SK-N-SH (cell line): ENCODE measurements around the gene FMNL1. TPM values are rescaled to one million over a fixed set of nuclear protein-coding genes. Genes with fewer than 3 reads are reported as not detected.

Source experiments
- CTCF ChIA-PET: fragments of 300-600, 350-600 bp; formaldehyde crosslinking; extraction: SDS; loops from one replicate; lab custom pipeline; 2021; lab: Yijun Ruan, JAX
- POLR2A ChIA-PET: fragments of 350-600 bp; sonication (Branson Sonifier 250); formaldehyde crosslinking; extraction: SDS; loops from one replicate; lab custom pipeline; 2020; ENCODE audit warnings: antibody characterized with exemption, inconsistent platforms; lab: Yijun Ruan, JAX
- DNase-seq: peaks from one replicate; pipeline ENCODE4 v3.0.0; 2012
- H2AFZ ChIP-seq: fragments of 200-600 bp; sonication (generic); 2 replicates; pipeline ENCODE4 v1.8.1; 2016; ENCODE audit warnings: antibody characterized with exemption, mild to moderate bottlenecking, low read depth
- H3F3A ChIP-seq: fragments of 200-600 bp; sonication (generic); replicated peaks from 2 replicates; pipeline ENCODE3; 2016; ENCODE audit warnings: antibody characterized with exemption, mild to moderate bottlenecking; ENCODE audit not compliant: insufficient read depth
- H3K27ac ChIP-seq, 2 experiments: fragments of 200-500 bp in 1 of 2; fragments of 200-600 bp in 1 of 2; sonication (Bioruptor generic) in 1 of 2; sonication (generic), shearing (Covaris generic) in 1 of 2; 2 replicates each; pipeline versions ENCODE4 v1.5.1 to v1.6.1; 2014 to 2016; ENCODE audit warnings: low read depth in 2 of 2, inconsistent platforms in 1 of 2, low read length in 1 of 2, mild to moderate bottlenecking in 1 of 2, mixed read lengths in 1 of 2
- H3K27me3 ChIP-seq: fragments of 200-600 bp; sonication (generic), shearing (Covaris generic); 2 replicates; pipeline ENCODE4 v1.6.1; 2016; ENCODE audit warnings: mixed run types; ENCODE audit not compliant: insufficient read depth
- H3K36me3 ChIP-seq, 2 experiments: fragments of 200-500 bp in 1 of 2; fragments of 200-600 bp in 1 of 2; sonication (Bioruptor generic) in 1 of 2; sonication (generic) in 1 of 2; replicated peaks in 1 of 2; 2 replicates each; pipeline versions ENCODE3 to v1.5.1; 2014 to 2016; ENCODE audit warnings: low read length in 1 of 2, mild to moderate bottlenecking in 1 of 2; ENCODE audit not compliant: insufficient read depth in 2 of 2, control insufficient read depth in 1 of 2
- H3K4me1 ChIP-seq, 2 experiments: fragments of 200-500 bp in 1 of 2; fragments of 200-600 bp in 1 of 2; sonication (Bioruptor generic) in 1 of 2; sonication (generic), shearing (Covaris generic) in 1 of 2; 2 replicates each; pipeline versions ENCODE4 v1.5.1 to v1.6.1; 2014 to 2016; ENCODE audit warnings: low read depth in 1 of 2, low read length in 1 of 2, mixed run types in 1 of 2; ENCODE audit not compliant: insufficient read depth in 2 of 2, control insufficient read depth in 1 of 2
- H3K4me2 ChIP-seq: fragments of 200-600 bp; sonication (generic), shearing (Covaris generic); 2 replicates; pipeline ENCODE4 v1.6.1; 2017; ENCODE audit warnings: mixed run types
- H3K4me3 ChIP-seq, 2 experiments: fragments of 200-500 bp in 1 of 2; fragments of 200-600 bp in 1 of 2; sonication (Bioruptor generic) in 1 of 2; sonication (generic), shearing (Covaris generic) in 1 of 2; 2 replicates each; pipeline versions ENCODE4 v1.5.1 to v1.8.1; 2014 to 2016; ENCODE audit warnings: low read depth in 2 of 2, inconsistent platforms in 1 of 2, low read length in 1 of 2, mild to moderate bottlenecking in 1 of 2, mixed read lengths in 1 of 2, moderate library complexity in 1 of 2
- H3K79me2 ChIP-seq: fragments of 200-600 bp; sonication (generic); 2 replicates; pipeline ENCODE4 v1.8.1; 2017; ENCODE audit warnings: mild to moderate bottlenecking; ENCODE audit not compliant: insufficient read depth
- H3K9ac ChIP-seq: fragments of 200-600 bp; sonication (generic); 2 replicates; pipeline ENCODE4 v1.6.1; 2017; ENCODE audit warnings: mixed run types
- H3K9me2 ChIP-seq: fragments of 200-600 bp; sonication (generic); 2 replicates; pipeline ENCODE4 v1.6.1; 2017; ENCODE audit warnings: mixed run types
- H3K9me3 ChIP-seq: fragments of 200-600 bp; sonication (generic); 2 replicates; pipeline ENCODE4 v1.6.1; 2017; ENCODE audit warnings: mixed run types, mild to moderate bottlenecking, moderate library complexity
- H4K20me1 ChIP-seq: fragments of 200-600 bp; sonication (generic); 2 replicates; pipeline ENCODE4 v1.6.1; 2017; ENCODE audit warnings: mild to moderate bottlenecking, mixed run types; ENCODE audit not compliant: insufficient read depth
- ELF1 ChIP-seq: IDR thresholded peaks from 2 replicates; pipeline ENCODE4 v1.4.0; 2012
- EP300 ChIP-seq, 2 experiments: IDR thresholded peaks; 2 replicates each; pipeline versions ENCODE4 v1.4.0 to v1.6.1; 2012; ENCODE audit warnings: borderline replicate concordance in 1 of 2, low read depth in 1 of 2, low read length in 1 of 2
- EZH2phosphoT487 ChIP-seq: fragments of 200-600 bp; sonication (generic); IDR thresholded peaks from 2 replicates; pipeline ENCODE4 v1.6.1; 2017; ENCODE audit warnings: low read depth, mixed run types, mild to moderate bottlenecking, antibody characterized with exemption, moderate library complexity, borderline replicate concordance
- FOXJ3 ChIP-seq: sonication (generic); formaldehyde crosslinking; IDR thresholded peaks from 2 replicates; pipeline ENCODE4 v1.5.1; 2020; ENCODE audit warnings: mild to moderate bottlenecking, missing genetic modification reagents
- NFIC ChIP-seq: IDR thresholded peaks from 2 replicates; pipeline ENCODE4 v1.4.0; 2012; ENCODE audit warnings: borderline replicate concordance
- TAF1 ChIP-seq: IDR thresholded peaks from 2 replicates; pipeline ENCODE4 v1.6.1; 2012; ENCODE audit warnings: low read depth, mild to moderate bottlenecking, low read length, moderate library complexity, borderline replicate concordance
- TCF12 ChIP-seq: IDR thresholded peaks from 2 replicates; pipeline ENCODE4 v1.4.0; 2012
- YY1 ChIP-seq: IDR thresholded peaks from 2 replicates; pipeline ENCODE4 v1.4.0; 2012; ENCODE audit warnings: low read depth, mild to moderate bottlenecking
- WGBS: methylation state at CpG from one replicate; pipeline ENCODE4 v1.1.6; 2017; ENCODE audit warnings: low lambda C conversion rate; 5-methylcytosine and 5-hydroxymethylcytosine counted together
- polyA plus RNA-seq, 3 experiments: library from polyadenylated mRNA; depleted of rRNA; stranded (reverse); fragments of >200 nt; gene quantifications; 2 replicates each; pipeline ENCODE4 v1.2.3, GENCODE V29; 2012
- TF ChIP-seq, protein P1 (sequence below): fragments of 200-600 bp; sonication (generic); IDR thresholded peaks from 2 replicates; pipeline ENCODE4 v1.6.1; 2017; ENCODE audit warnings: antibody characterized with exemption, mild to moderate bottlenecking, moderate library complexity

The FMNL1 gene
- polyA plus RNA-seq, 1 of the 3 experiments (the other 2 are of a cell fraction) = 2.8 TPM

DNA sequence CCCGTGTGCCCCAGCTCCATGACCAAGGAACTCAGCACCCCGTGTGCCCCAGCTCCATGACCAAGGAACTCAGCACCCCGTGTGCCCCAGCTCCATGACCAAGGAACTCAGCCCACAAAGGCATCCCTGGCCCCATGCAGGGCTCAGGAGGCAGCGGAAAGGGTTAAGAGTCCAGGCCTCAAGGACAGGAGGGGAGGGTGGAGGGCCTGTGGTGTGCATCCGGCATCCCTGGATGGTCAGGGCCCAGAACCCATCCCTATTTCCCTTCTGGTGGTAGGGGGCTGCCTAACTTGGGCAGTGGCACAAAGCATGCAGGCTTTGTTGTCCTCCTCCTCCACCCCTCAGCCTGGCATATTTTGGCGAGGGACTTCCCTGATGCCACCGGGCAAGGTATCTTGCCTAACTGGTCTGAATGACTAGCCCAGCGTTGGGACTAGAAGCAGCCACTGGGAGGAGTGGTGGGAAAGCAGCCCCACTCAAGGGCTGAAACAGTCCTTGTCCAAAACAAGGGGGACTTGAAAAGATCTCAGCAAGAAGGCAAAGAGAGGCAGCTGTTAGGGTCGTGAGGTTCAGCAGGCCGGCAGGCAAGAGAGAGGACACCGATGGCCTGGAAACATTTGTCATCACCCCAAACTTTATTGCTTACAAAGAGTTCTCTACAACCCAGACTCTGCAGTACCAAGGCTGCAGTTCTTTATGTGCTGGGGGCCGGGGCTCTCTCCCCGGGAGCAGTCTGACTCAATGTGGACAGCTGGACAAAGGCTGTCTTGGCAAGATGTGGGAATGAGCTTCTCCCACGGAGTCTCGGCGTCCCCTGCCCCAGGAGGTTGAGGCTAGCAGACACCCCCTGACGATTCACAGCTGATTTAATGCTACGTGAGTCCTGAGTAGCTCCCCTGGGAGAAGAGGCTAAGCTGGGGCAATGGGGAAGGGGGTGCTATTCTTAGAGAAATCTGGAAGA, 41.1 kb downstream of the FMNL1 start (continued):
- TF ChIP-seq EZH2phosphoT487 (no peak), YY1 (no peak), FOXJ3 (CRISPR knock-in tag) (no peak), EP300 (IDR thresholded peaks at IDR 0.05; ENCODE audit: borderline replicate concordance in 1 of 2, low read depth in 1 of 2, low read length in 1 of 2) (no peak)
- TF ChIP-seq, protein P1, sequence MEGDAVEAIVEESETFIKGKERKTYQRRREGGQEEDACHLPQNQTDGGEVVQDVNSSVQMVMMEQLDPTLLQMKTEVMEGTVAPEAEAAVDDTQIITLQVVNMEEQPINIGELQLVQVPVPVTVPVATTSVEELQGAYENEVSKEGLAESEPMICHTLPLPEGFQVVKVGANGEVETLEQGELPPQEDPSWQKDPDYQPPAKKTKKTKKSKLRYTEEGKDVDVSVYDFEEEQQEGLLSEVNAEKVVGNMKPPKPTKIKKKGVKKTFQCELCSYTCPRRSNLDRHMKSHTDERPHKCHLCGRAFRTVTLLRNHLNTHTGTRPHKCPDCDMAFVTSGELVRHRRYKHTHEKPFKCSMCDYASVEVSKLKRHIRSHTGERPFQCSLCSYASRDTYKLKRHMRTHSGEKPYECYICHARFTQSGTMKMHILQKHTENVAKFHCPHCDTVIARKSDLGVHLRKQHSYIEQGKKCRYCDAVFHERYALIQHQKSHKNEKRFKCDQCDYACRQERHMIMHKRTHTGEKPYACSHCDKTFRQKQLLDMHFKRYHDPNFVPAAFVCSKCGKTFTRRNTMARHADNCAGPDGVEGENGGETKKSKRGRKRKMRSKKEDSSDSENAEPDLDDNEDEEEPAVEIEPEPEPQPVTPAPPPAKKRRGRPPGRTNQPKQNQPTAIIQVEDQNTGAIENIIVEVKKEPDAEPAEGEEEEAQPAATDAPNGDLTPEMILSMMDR = no peak

DNA sequence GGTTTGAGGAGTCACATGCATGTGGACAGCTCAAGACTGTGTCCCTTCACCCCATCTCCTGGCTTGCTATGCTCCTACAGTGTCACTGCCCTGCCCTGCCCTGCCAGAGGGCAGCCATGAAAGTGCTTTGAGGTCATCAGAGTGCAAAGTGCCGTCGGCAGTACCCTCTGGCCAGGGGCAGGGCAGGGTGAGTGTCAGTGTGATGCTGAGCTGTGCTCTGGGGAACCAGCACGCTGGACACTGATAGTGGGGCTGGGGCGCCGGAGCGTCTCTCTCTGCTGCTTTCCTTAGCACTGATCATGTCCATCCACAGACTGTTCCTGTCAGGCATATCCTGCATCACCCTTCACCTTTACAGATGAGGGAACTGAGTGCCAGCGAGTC, 41.8 kb downstream of the FMNL1 start:
- CTCF ChIA-PET = interaction anchor here (3.0 kb wide), 1 partner anchor 16 kb away, joined by 13 read pairs; no protein-coding TSS in a partner anchor
- POLR2A ChIA-PET = no interaction called here

DNA sequence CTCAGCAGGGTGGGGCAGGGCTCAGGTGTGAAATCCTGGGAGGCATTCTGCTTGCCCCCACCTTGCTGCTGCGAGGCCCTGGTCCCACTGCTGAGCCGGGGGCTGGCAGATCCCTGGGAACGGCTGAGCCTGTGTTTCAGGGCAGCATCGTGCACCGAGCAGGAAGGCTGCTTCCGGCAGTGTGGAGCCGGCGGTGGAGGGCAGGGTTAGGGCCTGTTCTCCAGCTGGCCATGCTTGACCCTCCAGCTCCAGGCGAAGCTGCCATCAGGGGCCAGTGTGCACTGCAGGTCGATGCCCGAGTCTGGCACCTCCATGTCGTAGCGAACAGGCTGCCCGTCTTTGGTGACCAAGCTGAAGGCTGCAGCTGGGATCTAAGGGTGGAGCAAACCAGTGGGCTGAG, 42.7 kb downstream of the FMNL1 start:
- peaks cover 38 to 54% of the 10 kb centered on the region in 2 experiments for H3K36me3 ChIP-seq
- H3K4me2 ChIP-seq = no peak overlapping the region
- no peak for DNase-seq
- peaks cover 36% of the 10 kb centered on the region for H4K20me1 ChIP-seq
- H3F3A ChIP-seq = peaks cover 42% of the 10 kb centered on the region
- no peak overlapping the region for H3K4me3 ChIP-seq
- WGBS = 90% methylated on average over 2 of the region's 14 CpGs
- no peak for TF ChIP-seq ELF1
- no peak for TF ChIP-seq YY1
- TF ChIP-seq NFIC = no peak
- CTCF ChIA-PET = interaction anchor here (0.9 to 3.0 kb wide), 3 partner anchors 17 to 121 kb away, joined by 3 to 13 read pairs (median 3); no protein-coding TSS in a partner anchor
- no peaks in the 10 kb centered on the region for H3K9me2 ChIP-seq
- peaks cover 0 to 9% of the 10 kb centered on the region in 2 experiments; a peak in 3 of 4 replicates for H3K4me1 ChIP-seq
- POLR2A ChIA-PET = no interaction called here
- H3K27ac ChIP-seq = no peak overlapping the region
- H3K79me2 ChIP-seq = no peaks in the 10 kb centered on the region
- no peaks in the 10 kb centered on the region for H3K9me3 ChIP-seq
- no peaks in the 10 kb centered on the region for H3K27me3 ChIP-seq
- no peak overlapping the region for H3K9ac ChIP-seq
- H2AFZ ChIP-seq = no peak overlapping the region

More for the DNA sequence above, 41.8 kb downstream of the FMNL1 start:
- Histone ChIP-seq H3K27ac (no peak overlapping the region), H2AFZ (no peak overlapping the region), H3K4me2 (no peak overlapping the region), H4K20me1 (peaks cover 36% of the 10 kb centered on the region), H3K27me3 (no peaks in the 10 kb centered on the region), H3K9me2 (no peaks in the 10 kb centered on the region), H3K4me1 (peaks cover 0 to 9% of the 10 kb centered on the region in 2 experiments; a peak in 3 of 4 replicates), H3F3A (peaks cover 45% of the 10 kb centered on the region), H3K79me2 (no peaks in the 10 kb centered on the region), H3K36me3 (peaks cover 29 to 47% of the 10 kb centered on the region in 2 experiments), H3K9ac (no peak overlapping the region), H3K4me3 (no peak overlapping the region), H3K9me3 (no peaks in the 10 kb centered on the region)
- no peak for TF ChIP-seq EZH2phosphoT487
- no peak for TF ChIP-seq TCF12
- TF ChIP-seq EP300 (IDR thresholded peaks at IDR 0.05; ENCODE audit: borderline replicate concordance in 1 of 2, low read depth in 1 of 2, low read length in 1 of 2) = no peak
- TF ChIP-seq TAF1 = no peak
- TF ChIP-seq FOXJ3 (CRISPR knock-in tag) = no peak
- TF ChIP-seq YY1 = no peak
- WGBS = 70% methylated on average over 3 of the region's 7 CpGs
- DNase-seq = no peak
